H9 (cell line): ENCODE results near the gene OPRD1. TPM values are rescaled to one million over a fixed set of nuclear protein-coding genes. Genes with fewer than 3 reads are reported as not detected.
A peak's percentile ranks its signal among the peaks of the same experiment; 100 is the strongest.

ENCODE experiments used
- DNase-seq: peaks from one replicate; pipeline ENCODE4 v3.0.0-alpha.2; 2017
- H2AFZ ChIP-seq: one replicate; pipeline ENCODE4 v1.6.1; 2013; ENCODE audit warnings: mild to moderate bottlenecking, low read length, control low read depth, moderate library complexity
- H2AK5ac ChIP-seq: 2 replicates; pipeline ENCODE4 v1.6.1; 2013; ENCODE audit warnings: low read length, control low read depth, mixed read lengths; ENCODE audit not compliant: insufficient read length
- H2BK120ac ChIP-seq: one replicate; pipeline ENCODE4 v1.6.1; 2013; ENCODE audit warnings: low read depth, mild to moderate bottlenecking, low read length, control low read depth, inconsistent platforms; ENCODE audit not compliant: poor library complexity, severe bottlenecking
- H2BK12ac ChIP-seq: 2 replicates; pipeline ENCODE4 v1.6.1; 2013; ENCODE audit warnings: low read length, control low read depth, mixed read lengths, low read depth; ENCODE audit not compliant: insufficient read length
- H2BK15ac ChIP-seq: 2 replicates; pipeline ENCODE4 v1.6.1; 2013; ENCODE audit warnings: low read depth, low read length, control low read depth
- H2BK20ac ChIP-seq: one replicate; pipeline ENCODE4 v1.6.1; 2013; ENCODE audit warnings: low read depth, mild to moderate bottlenecking, low read length, control low read depth, inconsistent platforms; ENCODE audit not compliant: poor library complexity, severe bottlenecking
- H2BK5ac ChIP-seq: 2 replicates; pipeline ENCODE4 v1.6.1; 2013; ENCODE audit warnings: low read length, control low read depth, mixed read lengths; ENCODE audit not compliant: insufficient read length
- H3K14ac ChIP-seq: 2 replicates; pipeline ENCODE4 v1.6.1; 2013; ENCODE audit warnings: low read length, control low read depth; ENCODE audit not compliant: insufficient read depth
- H3K18ac ChIP-seq: 2 replicates; pipeline ENCODE4 v1.6.1; 2013; ENCODE audit warnings: low read depth, mild to moderate bottlenecking, mixed read lengths, low read length, control low read depth; ENCODE audit not compliant: insufficient read length
- H3K23ac ChIP-seq: 2 replicates; pipeline ENCODE4 v1.6.1; 2013; ENCODE audit warnings: low read length, control low read depth, mixed read lengths, low read depth; ENCODE audit not compliant: insufficient read length
- H3K23me2 ChIP-seq: 2 replicates; pipeline ENCODE4 v1.6.1; 2013; ENCODE audit warnings: low read depth, mild to moderate bottlenecking, mixed read lengths, low read length, control low read depth; ENCODE audit not compliant: insufficient read length, poor library complexity, severe bottlenecking
- H3K27ac ChIP-seq: 2 replicates; pipeline ENCODE4 v1.5.1; 2013; ENCODE audit warnings: low read length, control low read depth, mixed read lengths, low read depth; ENCODE audit not compliant: insufficient read length
- H3K27me3 ChIP-seq: 2 replicates; pipeline ENCODE4 v1.6.1; 2013; ENCODE audit warnings: low read length, control low read depth, inconsistent platforms; ENCODE audit not compliant: insufficient read depth
- H3K4ac ChIP-seq: 2 replicates; pipeline ENCODE4 v1.6.1; 2013; ENCODE audit warnings: low read depth, mild to moderate bottlenecking, control low read depth, inconsistent platforms, low read length, moderate library complexity
- H3K4me1 ChIP-seq: 2 replicates; pipeline ENCODE4 v1.6.1; 2013; ENCODE audit warnings: low read length, control low read depth, inconsistent platforms; ENCODE audit not compliant: insufficient read depth
- H3K4me2 ChIP-seq: 2 replicates; pipeline ENCODE4 v1.6.1; 2013; ENCODE audit warnings: low read length, control low read depth, mixed read lengths; ENCODE audit not compliant: insufficient read length, insufficient read depth
- H3K56ac ChIP-seq: 2 replicates; pipeline ENCODE4 v1.6.1; 2013; ENCODE audit warnings: low read depth, mild to moderate bottlenecking, mixed read lengths, low read length, control low read depth; ENCODE audit not compliant: insufficient read length
- H3K79me1 ChIP-seq: 2 replicates; pipeline ENCODE4 v1.6.1; 2013; ENCODE audit warnings: low read depth, mild to moderate bottlenecking, moderate library complexity, low read length, control low read depth, inconsistent platforms; ENCODE audit not compliant: insufficient read depth, poor library complexity, severe bottlenecking
- H3K79me2 ChIP-seq: 2 replicates; pipeline ENCODE4 v1.6.1; 2013; ENCODE audit warnings: low read length, control low read depth, inconsistent platforms; ENCODE audit not compliant: insufficient read depth
- H3K9ac ChIP-seq: 2 replicates; pipeline ENCODE4 v1.6.1; 2013; ENCODE audit warnings: low read length, control low read depth, mixed read lengths; ENCODE audit not compliant: insufficient read length; ENCODE audit errors: extremely low read depth
- H3K9me3 ChIP-seq: one replicate; pipeline ENCODE4 v1.6.1; 2013; ENCODE audit warnings: low read depth, low read length, inconsistent platforms; ENCODE audit not compliant: control insufficient read depth
- H3T11ph ChIP-seq: one replicate; pipeline ENCODE4 v1.6.1; 2013; ENCODE audit warnings: mild to moderate bottlenecking, low read length, control low read depth, inconsistent platforms
- H4K20me1 ChIP-seq: one replicate; pipeline ENCODE4 v1.6.1; 2013; ENCODE audit not compliant: control insufficient read depth, insufficient read length, insufficient read depth
- H4K5ac ChIP-seq: 2 replicates; pipeline ENCODE4 v1.6.1; 2013; ENCODE audit warnings: low read depth, mild to moderate bottlenecking, mixed read lengths, low read length, control low read depth; ENCODE audit not compliant: insufficient read length
- H4K8ac ChIP-seq: replicated peaks from 2 replicates; pipeline ENCODE4 v1.6.1; 2013; ENCODE audit warnings: low read length, control low read depth, mixed read lengths, low read depth; ENCODE audit not compliant: insufficient read length
- H4K91ac ChIP-seq: 2 replicates; pipeline ENCODE4 v1.6.1; 2013; ENCODE audit warnings: low read depth, mild to moderate bottlenecking, moderate library complexity, mixed read lengths, low read length, control low read depth; ENCODE audit not compliant: insufficient read length
- H3K27ac Mint-ChIP-seq, 3 experiments: 2 replicates in 2 of 3; 3 replicates in 1 of 3; pipeline ENCODE4 v1.8.0; 2020 to 2021; ENCODE audit warnings: mixed read lengths in 3 of 3, mild to moderate bottlenecking in 1 of 3, moderate library complexity in 1 of 3
- H3K27me3 Mint-ChIP-seq: 2 replicates; pipeline ENCODE4 v1.8.0; 2021; ENCODE audit warnings: low read depth, mild to moderate bottlenecking, moderate library complexity, mixed read lengths
- H3K36me3 Mint-ChIP-seq, 3 experiments: 2 replicates in 2 of 3; 3 replicates in 1 of 3; pipeline ENCODE4 v1.8.0; 2020 to 2021; ENCODE audit warnings: low read depth in 3 of 3, mixed read lengths in 3 of 3; ENCODE audit not compliant: insufficient read depth in 1 of 3
- H3K4me1 Mint-ChIP-seq, 2 experiments: 2 replicates each; pipeline ENCODE4 v1.8.0; 2020; ENCODE audit warnings: mixed read lengths in 2 of 2
- H3K4me3 Mint-ChIP-seq, 2 experiments: 2 replicates in 1 of 2; 3 replicates in 1 of 2; pipeline ENCODE4 v1.8.0; 2020 to 2021; ENCODE audit warnings: mild to moderate bottlenecking in 2 of 2, mixed read lengths in 2 of 2, moderate library complexity in 1 of 2
- H3K9me3 Mint-ChIP-seq, 2 experiments: 2 replicates in 1 of 2; 3 replicates in 1 of 2; pipeline ENCODE4 v1.8.0; 2020; ENCODE audit warnings: mild to moderate bottlenecking in 2 of 2, mixed read lengths in 2 of 2, moderate library complexity in 1 of 2
- WGBS: extraction: QIAGEN DNeasy Blood & Tissue Kit; methylation state at CpG from one replicate; pipeline ENCODE4 v1.1.7; 2013; ENCODE audit warnings: missing lambda C conversion rate, low lambda C conversion rate, mixed read lengths; ENCODE audit not compliant: insufficient read length; ENCODE audit errors: extremely low coverage; 5-methylcytosine and 5-hydroxymethylcytosine counted together
- total RNA-seq: library from RNA; stranded (reverse); gene quantifications from 2 replicates; pipeline ENCODE4 v1.2.1, GENCODE V29; 2021
- TF ChIP-seq, protein P1 (sequence below): fragments of 200-600 bp; sonication (generic); conservative IDR thresholded peaks from 3 replicates; pipeline ENCODE4 v1.8.0; 2021; ENCODE audit warnings: antibody characterized with exemption, mild to moderate bottlenecking

Gene OPRD1
- total RNA-seq, 1 experiment from 2014 or later = 1.8 TPM

DNA sequence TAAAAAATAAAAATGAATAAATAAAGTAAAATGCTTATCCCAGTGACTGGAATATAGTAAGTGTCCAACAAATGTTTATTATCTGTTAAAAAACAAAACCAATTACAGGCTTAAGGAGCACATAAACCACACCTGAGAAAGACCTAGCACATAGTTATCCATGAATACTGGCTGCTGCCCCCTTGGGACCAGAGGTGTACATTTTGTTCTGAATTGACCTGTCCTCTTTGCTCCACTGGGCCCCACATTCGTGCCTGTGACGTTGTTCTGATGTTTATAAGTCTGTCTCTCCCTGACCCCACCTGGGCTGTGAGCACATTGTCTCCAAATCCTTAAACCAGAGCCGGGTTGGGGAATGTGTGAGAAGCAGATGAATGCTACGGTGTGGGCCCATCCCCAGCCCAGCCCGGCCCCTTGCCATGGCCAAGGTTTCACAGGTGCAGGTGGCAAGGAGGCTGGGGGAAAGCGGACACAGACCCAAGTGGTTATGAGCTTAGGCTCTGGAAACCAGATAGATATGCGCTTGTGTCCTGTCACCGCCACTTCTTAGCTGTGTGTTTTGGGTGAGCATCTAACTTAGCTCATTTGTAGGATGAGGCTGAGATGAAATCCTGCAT is 29.1 kb downstream of the OPRD1 start:
- Histone ChIP-seq H3K9ac (no peak overlapping the region), H2BK120ac (no peak overlapping the region), H3K9me3 (no peaks in the 10 kb centered on the region), H3K18ac (no peak overlapping the region), H3K14ac (no peak overlapping the region), H2BK5ac (no peak overlapping the region), H4K8ac (no peak overlapping the region), H3K4me2 (no peak overlapping the region), H2BK15ac (no peak overlapping the region), H4K91ac (no peak overlapping the region), H3K56ac (no peak overlapping the region), H3T11ph (no peak overlapping the region), H2BK20ac (no peak overlapping the region), H2AFZ (no peak overlapping the region), H3K27ac (no peak overlapping the region), H3K4ac (no peak overlapping the region), H3K4me1 (no peaks in the 10 kb centered on the region), H3K23ac (no peak overlapping the region), H3K27me3 (no peaks in the 10 kb centered on the region), H3K23me2 (no peaks in the 10 kb centered on the region), H3K79me1 (no peaks in the 10 kb centered on the region), H2AK5ac (no peak overlapping the region), H2BK12ac (no peak overlapping the region), H4K20me1 (no peaks in the 10 kb centered on the region), H3K79me2 (no peaks in the 10 kb centered on the region), H4K5ac (no peak overlapping the region)
- no peak overlapping the region for H3K27ac Mint-ChIP-seq
- H3K9me3 Mint-ChIP-seq = peaks cover 0 to 3% of the 10 kb centered on the region in 2 experiments; a peak in 1 of 5 replicates
- H3K4me3 Mint-ChIP-seq = peak overlapping the region in 1 of 2 experiments; percentile 44; a peak in 1 of 5 replicates
- TF ChIP-seq, protein P1, sequence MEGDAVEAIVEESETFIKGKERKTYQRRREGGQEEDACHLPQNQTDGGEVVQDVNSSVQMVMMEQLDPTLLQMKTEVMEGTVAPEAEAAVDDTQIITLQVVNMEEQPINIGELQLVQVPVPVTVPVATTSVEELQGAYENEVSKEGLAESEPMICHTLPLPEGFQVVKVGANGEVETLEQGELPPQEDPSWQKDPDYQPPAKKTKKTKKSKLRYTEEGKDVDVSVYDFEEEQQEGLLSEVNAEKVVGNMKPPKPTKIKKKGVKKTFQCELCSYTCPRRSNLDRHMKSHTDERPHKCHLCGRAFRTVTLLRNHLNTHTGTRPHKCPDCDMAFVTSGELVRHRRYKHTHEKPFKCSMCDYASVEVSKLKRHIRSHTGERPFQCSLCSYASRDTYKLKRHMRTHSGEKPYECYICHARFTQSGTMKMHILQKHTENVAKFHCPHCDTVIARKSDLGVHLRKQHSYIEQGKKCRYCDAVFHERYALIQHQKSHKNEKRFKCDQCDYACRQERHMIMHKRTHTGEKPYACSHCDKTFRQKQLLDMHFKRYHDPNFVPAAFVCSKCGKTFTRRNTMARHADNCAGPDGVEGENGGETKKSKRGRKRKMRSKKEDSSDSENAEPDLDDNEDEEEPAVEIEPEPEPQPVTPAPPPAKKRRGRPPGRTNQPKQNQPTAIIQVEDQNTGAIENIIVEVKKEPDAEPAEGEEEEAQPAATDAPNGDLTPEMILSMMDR = peak; percentile 36; the same call in 1 of the 3 replicates
- H3K4me1 Mint-ChIP-seq = peaks cover 3 to 5% of the 10 kb centered on the region in 2 experiments
- no peaks in the 10 kb centered on the region; a peak in 1 of 7 replicates for H3K36me3 Mint-ChIP-seq
- no peaks in the 10 kb centered on the region for H3K27me3 Mint-ChIP-seq
- WGBS = no CpG with 5 or more reads among the region's 8 CpGs
- no peak for DNase-seq
